HepG2 (cell line): Measurements from ENCODE around the gene AZU1. TPM values are rescaled to one million over a fixed set of nuclear protein-coding genes. Genes with fewer than 3 reads are reported as not detected.

ENCODE experiments used
- ATAC-seq: fragments of 200-7000 bp; cut with Tn5 transposase; 3 replicates; pipeline ENCODE4 v1.9.1; 2020; ENCODE audit warnings: mild to moderate bottlenecking, moderate library complexity
- BruUV-seq: library from RNA; stranded (reverse); fragments of 400-500 nt; replicated peaks from 2 replicates; lab custom pipeline; 2021; lab: Mats Ljungman, UMichigan
- CTCF ChIA-PET: fragments of 300-600 bp; formaldehyde crosslinking; extraction: SDS; loops from one replicate; lab custom pipeline; 2021; ENCODE audit warnings: low total read pairs, inconsistent platforms, low intra/inter-chr PET ratio; lab: Yijun Ruan, JAX
- POLR2A ChIA-PET: fragments of 350-600 bp; sonication (Branson Sonifier 250); formaldehyde crosslinking; loops from one replicate; lab custom pipeline; 2020; ENCODE audit warnings: antibody characterized with exemption, inconsistent platforms; lab: Yijun Ruan, JAX
- DNase-seq: peaks from one replicate; pipeline ENCODE4 v3.0.0-alpha.2; 2015; ENCODE audit warnings: low spot score
- FAIRE-seq: peaks from 3 replicates; lab custom pipeline; 2011; peaks lifted over from hg19 to GRCh38; lab: Jason Lieb, UNC
- H2AFZ ChIP-seq: one replicate; pipeline ENCODE4 v1.6.1; 2011; ENCODE audit warnings: low read length, inconsistent platforms
- H3K27ac ChIP-seq: fragments of 300-600 bp; 3 replicates; pipeline ENCODE4 v1.8.0; 2011; ENCODE audit warnings: mixed run types, mild to moderate bottlenecking, mixed read lengths, low read length, inconsistent platforms; ENCODE audit not compliant: insufficient read depth; ENCODE audit errors: extremely low read length
- H3K27me3 ChIP-seq, 2 experiments: fragments of 200-600 bp in 1 of 2; 2 replicates in 1 of 2; 3 replicates in 1 of 2; pipeline versions ENCODE4 v1.6.0 to v1.8.0; 2011; ENCODE audit warnings: low read length in 2 of 2, mild to moderate bottlenecking in 2 of 2, moderate library complexity in 2 of 2, inconsistent platforms in 1 of 2; ENCODE audit not compliant: insufficient read depth in 2 of 2, control insufficient read depth in 1 of 2
- H3K36me3 ChIP-seq, 2 experiments: fragments of 200-600 bp in 1 of 2; replicated peaks in 1 of 2; 2 replicates in 1 of 2; 3 replicates in 1 of 2; pipeline versions ENCODE4 v1.5.1 to v1.8.0; 2011; ENCODE audit warnings: low read length in 2 of 2, inconsistent platforms in 1 of 2; ENCODE audit not compliant: insufficient read depth in 2 of 2, control insufficient read depth in 1 of 2
- H3K4me1 ChIP-seq: 2 replicates; pipeline ENCODE4 v1.5.1; 2012; ENCODE audit warnings: low read length, inconsistent platforms; ENCODE audit not compliant: insufficient read depth
- H3K4me2 ChIP-seq: 2 replicates; pipeline ENCODE4 v1.6.0; 2011; ENCODE audit warnings: low read depth, low read length, inconsistent platforms
- H3K4me3 ChIP-seq, 3 experiments: fragments of 200-600 bp in 1 of 3; sonication (generic), shearing (Covaris generic) in 1 of 3; replicated peaks in 1 of 3; 2 replicates each; pipeline ENCODE4 v1.5.1; 2011 to 2016; ENCODE audit warnings: low read length in 3 of 3, inconsistent platforms in 2 of 3, low read depth in 2 of 3, mild to moderate bottlenecking in 2 of 3, control low read depth in 1 of 3, mixed read lengths in 1 of 3; ENCODE audit not compliant: insufficient read depth in 1 of 3
- H3K79me2 ChIP-seq: one replicate; pipeline ENCODE4 v1.6.1; 2011; ENCODE audit warnings: low read length, inconsistent platforms; ENCODE audit not compliant: insufficient read depth
- H3K9ac ChIP-seq: 2 replicates; pipeline ENCODE4 v1.6.0; 2011; ENCODE audit warnings: mild to moderate bottlenecking, low read depth, low read length, inconsistent platforms; ENCODE audit not compliant: insufficient read depth
- H3K9me3 ChIP-seq: 2 replicates; pipeline ENCODE4 v1.5.1; 2012; ENCODE audit warnings: mild to moderate bottlenecking, low read length
- H4K20me1 ChIP-seq: 2 replicates; pipeline ENCODE4 v1.6.0; 2011; ENCODE audit warnings: inconsistent platforms, mild to moderate bottlenecking, low read length, moderate library complexity; ENCODE audit not compliant: insufficient read depth
- PHF5A ChIP-seq: IDR thresholded peaks from one replicate; pipeline ENCODE4 v1.6.1; 2018; ENCODE audit warnings: low read depth, missing genetic modification reagents; ENCODE audit not compliant: unreplicated experiment
- ZNF180 ChIP-seq: sonication (generic); formaldehyde crosslinking; IDR thresholded peaks from 2 replicates; pipeline ENCODE4 v1.4.0; 2020; ENCODE audit warnings: low read depth, missing genetic modification reagents, borderline replicate concordance
- ZNF235 ChIP-seq: sonication (generic); formaldehyde crosslinking; IDR thresholded peaks from 2 replicates; pipeline ENCODE4 v1.8.1; 2023; ENCODE audit warnings: mild to moderate bottlenecking, missing genetic modification reagents, borderline replicate concordance
- ZNF274 ChIP-seq: sonication (generic); formaldehyde crosslinking; IDR thresholded peaks from 2 replicates; pipeline ENCODE4 v1.5.1; 2020; ENCODE audit warnings: mild to moderate bottlenecking, missing genetic modification reagents
- ZSCAN22 ChIP-seq: sonication (generic); formaldehyde crosslinking; IDR thresholded peaks from 2 replicates; pipeline ENCODE4 v1.4.0; 2020; ENCODE audit warnings: mild to moderate bottlenecking, missing genetic modification reagents
- WGBS: methylation state at CpG from one replicate; pipeline ENCODE4 v1.1.6; 2017; ENCODE audit warnings: low lambda C conversion rate; 5-methylcytosine and 5-hydroxymethylcytosine counted together
- in situ Hi-C: cut with HindIII; loops from 2 replicates; pipeline ENCODE4 v1.10.0; 2017; ENCODE audit warnings: low pct_unique_long_range_greater_than_20kb; ENCODE audit not compliant: extremely low pct_ligation_motif_present
- intact Hi-C: fragments of 100-400 bp; cut with micrococcal nuclease; formaldehyde crosslinking; loops from one replicate; pipeline ENCODE4 v1.10.0; 2022; ENCODE audit not compliant: unreplicated experiment
- polyA plus RNA-seq, 8 experiments: library from polyadenylated mRNA; depleted of rRNA in 3 of 8; stranded (reverse) in 7 of 8; unstranded in 1 of 8; fragments of >200 nt; fragmentation: Illumina TruSeq in 4 of 8; extraction: Trizol in 4 of 8; gene quantifications; 2 replicates each; pipeline versions ENCODE4 v1.2.1 to v1.2.3, GENCODE V29; 2011 to 2016; ENCODE audit warnings: low read depth in 4 of 8, missing spikeins in 1 of 8, mixed read lengths in 1 of 8; ENCODE audit not compliant: insufficient read depth in 1 of 8
- total RNA-seq, 5 experiments: library from RNA; depleted of rRNA; stranded (reverse); fragments of >200 nt; fragmentation: Illumina TruSeq; extraction: Trizol; gene quantifications; 2 replicates each; pipeline ENCODE4 v1.2.3, GENCODE V29; 2016; ENCODE audit warnings: low read depth in 1 of 5
- TF ChIP-seq, protein P1 (sequence below): sonication (generic); formaldehyde crosslinking; IDR thresholded peaks from 2 replicates; pipeline ENCODE4 v1.4.0; 2020; ENCODE audit warnings: low read depth, mild to moderate bottlenecking, missing genetic modification reagents

The AZU1 gene
- total and polyA plus RNA-seq, 2 of the 13 experiments (the other 11 are each of a cell fraction or from before 2014, with no cell fraction given): not detected

DNA sequence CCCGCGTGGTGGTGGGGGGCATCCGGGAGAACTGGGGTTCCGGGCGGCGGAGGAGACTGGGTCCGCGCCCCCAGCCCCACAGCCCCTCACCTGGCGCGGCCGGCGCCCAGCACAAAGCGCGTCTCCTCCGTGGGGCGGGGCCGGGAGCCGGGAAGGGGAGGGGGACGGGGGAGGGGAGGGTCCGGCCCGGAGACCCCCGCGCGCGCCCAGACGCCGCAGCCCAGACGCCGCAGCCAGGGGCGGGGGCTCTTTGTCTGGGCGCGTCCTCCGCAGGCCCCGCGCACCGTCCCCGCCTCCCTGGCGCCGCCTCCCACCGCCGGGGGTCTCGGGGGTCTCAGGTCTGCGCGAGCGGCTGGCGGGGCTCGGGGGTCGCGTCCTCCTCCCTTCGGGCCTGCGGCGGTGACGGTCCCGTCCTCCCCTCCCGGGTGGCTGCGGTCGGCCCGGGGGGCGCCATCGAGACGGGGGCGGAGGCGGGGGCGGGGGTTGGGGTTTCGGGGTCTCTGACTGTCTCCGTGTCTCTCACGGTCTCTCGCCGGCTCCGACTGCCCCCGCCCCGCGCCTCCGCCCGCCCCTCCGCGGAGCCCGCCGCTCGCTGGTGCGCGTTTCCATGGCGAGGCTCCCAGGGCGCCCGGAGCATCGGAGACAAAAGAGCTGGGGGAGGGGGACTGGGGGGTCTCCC, 5.7 kb upstream of the AZU1 start, which contains the start of gene PLPPR3:
PLPPR3 (minus strand) TSS at position 131 of the 679 bp plus-strand sequence. CDS start 396 bp downstream, outside the sequence.
- no peak within 1 kb of the TSS for H2AFZ ChIP-seq
- H3K79me2 ChIP-seq: no peaks in the 10 kb centered on the region
- ATAC-seq: no peak
- H3K9ac ChIP-seq: no peak within 1 kb of the TSS
- TF ChIP-seq ZNF274 (no peak), ZNF235 (CRISPR knock-in tag) (no peak), PHF5A (CRISPR knock-in tag) (no peak), ZNF180 (CRISPR knock-in tag) (no peak), ZSCAN22 (CRISPR knock-in tag) (no peak)
- TF ChIP-seq, protein P1, sequence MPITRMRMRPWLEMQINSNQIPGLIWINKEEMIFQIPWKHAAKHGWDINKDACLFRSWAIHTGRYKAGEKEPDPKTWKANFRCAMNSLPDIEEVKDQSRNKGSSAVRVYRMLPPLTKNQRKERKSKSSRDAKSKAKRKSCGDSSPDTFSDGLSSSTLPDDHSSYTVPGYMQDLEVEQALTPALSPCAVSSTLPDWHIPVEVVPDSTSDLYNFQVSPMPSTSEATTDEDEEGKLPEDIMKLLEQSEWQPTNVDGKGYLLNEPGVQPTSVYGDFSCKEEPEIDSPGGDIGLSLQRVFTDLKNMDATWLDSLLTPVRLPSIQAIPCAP: no peak
- H3K27me3 ChIP-seq: peaks cover 4 to 22% of the 10 kb centered on the region in 2 experiments
- 15% methylated on average over 4 of the region's 86 CpGs for WGBS
- peak within 1 kb of the TSS; percentile 34 to 58 (median 43); a peak in 4 of 6 replicates for H3K4me3 ChIP-seq
- DNase-seq: no peak
- in situ Hi-C loops: no loop called here
- FAIRE-seq: no peak
- no peaks in the 10 kb centered on the region for H4K20me1 ChIP-seq
- no peaks in the 10 kb centered on the region for H3K36me3 ChIP-seq
- POLR2A ChIA-PET: no interaction called here
- no peaks in the 10 kb centered on the region for H3K9me3 ChIP-seq
- intact Hi-C loops: no loop called here
- H3K4me1 ChIP-seq: peaks cover 8% of the 10 kb centered on the region
- H3K27ac ChIP-seq: no peak within 1 kb of the TSS
- peak within 1 kb of the TSS; percentile 36 for H3K4me2 ChIP-seq
- BruUV-seq: no TSS peak
- CTCF ChIA-PET: no interaction called here
